Psoas muscle (tissue), 8 donors: ENCODE measurements around the gene KBTBD4. TPM values are rescaled to one million over a fixed set of nuclear protein-coding genes. Genes with fewer than 3 reads are reported as not detected.

Experiments
- ATAC-seq, 4 donors: fragments of 200-7000 bp; cut with Tn5 transposase; one replicate each; pipeline ENCODE4 v1.9.1; 2020; ENCODE audit warnings: moderate library complexity in 3 of 4, mild to moderate bottlenecking in 2 of 4
- DNase-seq, 2 donors: peaks; one replicate each; pipeline ENCODE4 v3.0.0-alpha.2; 2020
- H3K27ac ChIP-seq: fragments of 200-600 bp; one replicate; pipeline ENCODE4 v1.8.0; 2022
- H3K27me3 ChIP-seq, 3 donors: fragments of 200-600 bp in 1 of 3; one replicate each; pipeline versions ENCODE4 v1.6.1 to v1.8.0; 2013 to 2022; ENCODE audit warnings: low read length in 2 of 3, mild to moderate bottlenecking in 2 of 3, moderate library complexity in 1 of 3; ENCODE audit not compliant: insufficient read depth in 3 of 3
- H3K36me3 ChIP-seq, 2 donors: fragments of 200-600 bp in 1 of 2; one replicate each; pipeline versions ENCODE4 v1.6.1 to v1.8.0; 2013 to 2022; ENCODE audit warnings: low read depth in 1 of 2, mild to moderate bottlenecking in 1 of 2, moderate library complexity in 1 of 2; ENCODE audit not compliant: insufficient read depth in 1 of 2
- H3K4me1 ChIP-seq: fragments of 200-600 bp; one replicate; pipeline ENCODE4 v1.8.0; 2022
- H3K4me3 ChIP-seq: fragments of 200-600 bp; one replicate; pipeline ENCODE4 v1.8.0; 2022; ENCODE audit warnings: mild to moderate bottlenecking
- H3K9me3 ChIP-seq: fragments of 200-600 bp; one replicate; pipeline ENCODE4 v1.8.0; 2022
- CTCF ChIP-seq: fragments of 200-600 bp; IDR thresholded peaks from one replicate; pipeline ENCODE4 v1.8.0; 2022; ENCODE audit warnings: antibody characterized with exemption
- WGBS, 3 donors: extraction: QIAGEN DNeasy Blood & Tissue Kit; methylation state at CpG; one replicate each; pipeline versions ENCODE4 v1.1.6 to v1.1.7; 2013; 5-methylcytosine and 5-hydroxymethylcytosine counted together
- intact Hi-C, 2 donors: fragments of 100-400 bp; cut with DNase I; formaldehyde crosslinking; loops; one replicate each; pipeline versions ENCODE4 v1.11.0 to v1.14.2; 2022
- polyA plus RNA-seq, 3 donors: library from polyadenylated mRNA; stranded (reverse); fragments of 200-250 nt; gene quantifications; one replicate each; pipeline ENCODE4 v1.2.3, GENCODE V29; 2013
- total RNA-seq, 4 donors: library from RNA; stranded (reverse); fragmentation: NEBNext Ultra II Directional in 2 of 4; extraction: Animal tissue kit (Norgen Biotek cat#: 25700) in 2 of 4; gene quantifications; one replicate each; pipeline versions ENCODE4 v1.2.1 to v1.2.4, GENCODE V29; 2021 to 2023
- donor health status: healthy with polysubstance abuse.
- donor health status: DM: no; HTN: no; CAD: no; lungs with moderate emphysema.
- donor health status: Bipolar disorder and iron deficiency.
- donor health status: healthy.
- donor health status: DM: yes; HTN: yes; CAD: no.
- donor health status: DM: no; HTN: no; CAD: no.
- donor health status: DM: no; HTN: no; CAD: no.
- donor health status: DM: yes; HTN: yes; CAD: no.

KBTBD4 gene
- total and polyA plus RNA-seq, 7 donors = 12.0 to 23.1 (median 17.9) TPM

- H3K36me3 ChIP-seq = no peaks in the 10 kb centered on the region
- intact Hi-C loops = no loop called here
- no peak for ATAC-seq
- no peak for TF ChIP-seq CTCF
- no peak overlapping the region for H3K4me3 ChIP-seq
- H3K27me3 ChIP-seq = peaks cover 0 to 53% (median 23%) of the 10 kb centered on the region in 3 donors
- H3K27ac ChIP-seq = no peak overlapping the region
- DNase-seq = no peak
- 75 to 81% (median 79%) methylated on average over 2 of the region's 2 CpGs for WGBS, 3 donors
- no peaks in the 10 kb centered on the region for H3K9me3 ChIP-seq
- H3K4me1 ChIP-seq = no peaks in the 10 kb centered on the region
Measured at GRCh38 chr11:47592970-47593369, 14.2 kb upstream of the KBTBD4 start.

- no peaks in the 10 kb centered on the region for H3K9me3 ChIP-seq
- no peaks in the 10 kb centered on the region for H3K36me3 ChIP-seq
- no peak overlapping the region for H3K4me3 ChIP-seq
- intact Hi-C loops = no loop called here
- no peak overlapping the region for H3K27ac ChIP-seq
- H3K27me3 ChIP-seq = peaks cover 0 to 53% (median 23%) of the 10 kb centered on the region in 3 donors
- no peaks in the 10 kb centered on the region for H3K4me1 ChIP-seq
- ATAC-seq = no peak
- no peak for TF ChIP-seq CTCF
- no peak for DNase-seq
- WGBS, 3 donors = 63 to 74% (median 64%) methylated on average over 4 of the region's 4 CpGs
Measured at GRCh38 chr11:47592251-47592650, 13.5 kb upstream of the KBTBD4 start.

DNA sequence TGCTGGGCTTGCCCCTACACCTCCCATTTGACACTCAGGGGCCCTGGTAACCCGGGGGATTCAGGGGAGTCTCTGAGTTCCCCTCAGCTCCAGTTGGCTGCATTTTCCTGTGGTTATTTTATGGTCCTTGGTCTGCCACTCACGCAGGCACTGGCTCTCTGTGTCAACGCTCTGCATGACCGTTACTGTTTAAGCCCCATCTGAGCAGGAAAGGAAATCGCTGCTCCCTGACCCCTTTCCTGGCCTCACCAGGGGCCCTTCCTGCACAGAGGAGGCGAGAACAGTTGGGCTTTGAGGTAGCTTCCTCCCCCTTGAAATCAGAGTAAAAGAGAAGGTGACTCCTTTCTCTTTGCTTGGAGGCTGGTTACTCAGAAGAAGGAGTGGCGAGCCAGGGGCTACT lies 13.0 kb upstream of the KBTBD4 start:
- intact Hi-C loops = no loop called here
- H3K4me1 ChIP-seq = no peaks in the 10 kb centered on the region
- ATAC-seq = no peak
- no peaks in the 10 kb centered on the region for H3K36me3 ChIP-seq
- no peak overlapping the region for H3K27ac ChIP-seq
- peaks cover 0 to 53% (median 23%) of the 10 kb centered on the region in 3 donors for H3K27me3 ChIP-seq
- DNase-seq = no peak
- no peak for TF ChIP-seq CTCF
- no peak overlapping the region for H3K4me3 ChIP-seq
- no peaks in the 10 kb centered on the region for H3K9me3 ChIP-seq
- 53 to 67% (median 60%) methylated on average over 7 of the region's 7 CpGs for WGBS, 3 donors

DNA sequence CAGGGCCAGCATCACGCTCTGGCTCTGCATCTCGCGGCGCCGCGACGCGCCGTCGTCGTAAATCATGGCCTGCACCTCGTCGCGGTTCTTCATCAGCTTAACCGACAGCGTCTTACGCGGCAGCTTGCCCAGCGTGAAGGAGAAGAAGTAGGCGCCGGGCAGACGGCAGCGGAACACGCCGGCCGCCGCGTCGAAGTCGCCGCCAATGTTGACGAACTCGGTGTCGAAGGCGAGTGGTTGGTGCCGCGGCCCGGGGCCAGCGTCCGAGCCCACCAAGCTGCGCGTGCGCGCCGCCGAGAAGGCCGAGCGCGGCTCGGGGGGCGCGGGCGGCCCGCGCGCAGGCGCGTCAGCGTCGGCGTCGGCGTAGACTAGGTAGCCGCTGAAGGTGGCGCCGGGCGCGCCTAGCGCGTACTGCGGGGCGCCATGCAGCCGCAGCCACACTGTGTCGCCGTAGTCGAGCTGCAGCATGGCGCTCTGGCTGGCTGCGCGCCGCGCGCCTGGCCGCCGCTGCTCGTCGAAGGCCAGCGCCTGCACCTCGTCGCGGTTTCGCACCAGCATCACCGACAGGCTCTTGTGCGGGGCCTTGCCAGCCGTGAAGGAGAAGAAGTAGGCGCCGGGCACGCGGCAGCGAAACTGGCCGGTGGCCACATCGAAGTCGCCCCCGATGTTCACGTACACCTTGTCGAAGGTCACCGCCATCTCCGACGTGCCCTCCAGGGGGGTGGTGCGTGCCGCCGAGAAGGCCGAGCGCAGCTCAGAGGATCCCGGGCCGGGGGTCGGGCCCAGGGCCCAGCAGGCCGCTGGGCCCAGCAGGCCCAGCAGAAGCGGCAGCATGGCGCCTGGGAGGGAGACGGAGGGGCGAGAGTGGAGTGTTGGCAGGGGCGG lies 11.4 kb upstream of the KBTBD4 start:
- Histone ChIP-seq H3K36me3 (peaks cover 0 to 5% of the 10 kb centered on the region in 2 donors), H3K4me3 (peak overlapping the region; percentile 53), H3K9me3 (no peaks in the 10 kb centered on the region), H3K4me1 (no peaks in the 10 kb centered on the region), H3K27ac (no peak overlapping the region), H3K27me3 (peaks cover 0 to 53% (median 23%) of the 10 kb centered on the region in 3 donors)
- no peak for TF ChIP-seq CTCF
- no peak for DNase-seq
- peak in 2 of 4 donors; percentile 8 to 29 for ATAC-seq
- 33 to 35% (median 35%) methylated on average over 108 to 122 of the region's 122 CpGs for WGBS, 3 donors
- intact Hi-C loops = no loop called here
